NCI-H128 (cell line): ENCODE data around the gene OR4D10.
"Not testable (repeated sequence)": the region's sequence is repeated elsewhere in the genome, so short reads cannot be mapped to it uniquely, and the experiment has no call there.

ENCODE experiments used
- DNase-seq: peaks from one replicate; lab custom pipeline; 2025; ENCODE audit not compliant: unreplicated experiment; lab: John Stamatoyannopoulos, UW

The OR4D10 gene

GRCh38 chr11:59473015-59473414 is at the start of gene OR4D10:
Gene OR4D10 (plus strand): TSS chr11:59473315. CDS start chr11:59477430, 4,115 bp downstream.
- no peak for DNase-seq

DNA sequence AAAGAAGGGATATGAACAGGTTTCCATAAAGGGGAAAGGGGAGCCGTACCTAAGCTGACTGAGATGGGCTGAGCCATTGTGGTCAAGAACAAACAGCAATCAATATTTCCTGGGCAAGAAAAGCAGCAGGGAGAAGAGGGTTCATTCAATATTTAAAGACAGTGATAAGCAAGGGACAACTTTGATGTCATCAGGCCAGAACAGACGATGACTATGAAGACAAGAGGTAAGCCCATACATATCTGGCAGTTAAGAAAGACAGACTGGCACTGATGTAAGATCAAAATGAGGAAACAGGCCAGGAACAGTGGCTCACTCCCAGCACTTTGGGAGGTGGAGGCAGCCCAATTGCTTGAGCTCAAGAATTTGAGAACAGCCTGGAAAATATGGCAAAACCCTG is 49.3 kb upstream of the OR4D10 start:
- DNase-seq = no peak

DNA sequence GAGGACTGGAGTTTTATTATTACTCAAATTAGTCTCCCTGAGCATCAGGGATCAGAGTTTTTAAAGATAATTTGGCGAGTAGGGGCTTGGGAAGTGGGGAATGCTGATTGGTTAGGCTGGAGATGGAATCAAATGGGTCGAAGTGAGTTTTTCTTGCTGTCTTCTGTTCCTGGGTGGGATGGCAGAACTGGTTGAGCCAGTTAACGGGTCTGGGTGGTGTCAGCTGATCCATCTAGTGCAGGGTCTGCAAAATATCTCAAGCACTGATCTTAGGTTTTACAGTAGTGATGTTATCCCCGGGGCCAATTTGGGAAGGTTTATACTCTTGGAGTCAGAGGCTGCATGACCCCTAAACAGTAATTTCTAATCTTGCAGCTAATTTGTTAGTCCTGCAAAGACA is 48.0 kb upstream of the OR4D10 start:
- DNase-seq = no peak

GRCh38 chr11:59426361-59427067 is 46.6 kb upstream of the OR4D10 start, which contains the start of gene OR5A2:
Gene OR5A2 (minus strand): TSS chr11:59426413. CDS start chr11:59422953, 3,460 bp downstream.
- no peak for DNase-seq

DNA sequence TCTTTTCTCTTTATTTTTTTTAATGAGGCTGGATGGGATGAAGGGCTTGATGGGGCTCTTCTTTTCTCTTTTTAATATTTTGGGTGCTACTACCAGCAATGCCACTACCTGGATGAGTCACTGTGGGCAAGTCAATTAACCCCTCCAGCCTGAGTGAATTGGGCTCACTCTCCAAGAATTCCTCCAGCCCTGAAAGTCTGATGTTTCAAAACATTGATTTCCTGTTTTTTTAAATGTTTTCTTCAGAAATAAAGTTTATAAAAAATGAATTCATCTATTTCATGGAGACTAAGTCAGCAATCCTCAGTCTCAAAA is 46.1 kb upstream of the OR4D10 start:
- no peak for DNase-seq

DNA sequence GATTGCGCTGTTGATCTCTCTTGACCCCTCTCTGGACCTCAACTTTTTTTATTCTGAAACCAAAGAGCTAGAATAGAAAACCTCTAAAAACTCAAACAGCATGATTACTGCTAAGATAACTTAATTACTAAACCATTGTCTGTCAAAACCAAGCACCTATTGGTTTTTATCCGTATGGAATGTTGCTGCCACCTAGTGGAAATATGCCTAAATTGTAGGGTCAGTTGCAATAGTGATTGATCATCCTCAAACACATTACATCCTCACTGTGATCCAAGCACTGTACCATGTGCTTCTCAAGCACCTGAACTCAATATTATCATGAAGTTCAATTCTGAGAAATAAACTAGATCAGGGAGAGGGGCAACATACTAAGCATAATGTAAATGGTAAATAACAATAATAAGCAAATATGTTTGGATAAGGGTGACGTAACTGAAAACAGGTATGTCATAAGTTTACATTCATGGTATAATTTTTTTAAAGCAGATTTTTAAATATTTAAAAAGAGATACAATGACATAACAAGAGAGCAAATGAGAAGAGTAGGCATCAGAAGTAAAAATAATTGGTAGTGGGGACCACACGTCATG is 43.1 kb upstream of the OR4D10 start:
- no peak for DNase-seq

DNA sequence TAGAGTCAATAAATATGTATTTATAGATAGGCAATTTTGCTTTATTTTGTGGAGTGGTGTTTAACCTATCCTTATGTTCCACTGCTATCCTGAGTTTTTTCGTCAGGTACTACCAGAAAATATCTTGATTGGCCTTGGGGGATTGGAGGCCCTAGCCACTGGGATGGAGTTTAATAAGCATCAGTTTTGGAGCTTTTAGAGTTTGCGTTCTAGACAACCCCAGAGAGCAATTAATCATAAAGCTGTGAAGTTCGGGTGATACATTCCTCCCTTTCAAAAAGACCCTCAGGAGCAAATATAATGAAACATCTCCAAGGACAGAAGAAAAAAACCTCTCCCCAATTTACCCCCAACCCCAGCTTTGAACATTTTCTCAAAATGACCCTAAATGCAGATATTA is 36.9 kb upstream of the OR4D10 start, which contains the start of gene OR5A1:
TSS of gene OR5A1 (plus strand) at position 301 of the 400 bp plus-strand sequence. CDS start 6,700 bp downstream, outside the sequence.
- no peak for DNase-seq

- no peak for DNase-seq
Measured at GRCh38 chr11:59437770-59438169, 35.3 kb upstream of the OR4D10 start.

DNA sequence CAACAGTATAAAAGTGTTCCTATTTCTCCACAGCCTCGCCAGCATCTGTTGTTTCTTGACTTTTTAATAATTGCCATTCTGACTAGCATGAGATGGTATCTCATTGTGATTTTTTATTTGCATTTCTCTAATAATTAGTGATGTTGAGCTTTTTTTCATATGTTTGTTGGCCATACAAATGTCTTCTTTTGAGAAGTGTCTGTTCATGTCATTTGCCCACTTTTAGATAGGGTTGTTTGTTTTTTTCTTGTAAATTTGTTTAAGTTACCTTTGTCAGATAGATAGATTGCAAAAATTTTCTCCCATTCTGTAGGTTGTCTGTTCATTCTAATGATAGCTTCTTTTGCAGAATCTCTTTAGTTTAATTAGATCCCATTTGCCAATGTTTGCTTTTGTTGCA is 27.5 kb upstream of the OR4D10 start:
- not testable (repeated sequence) for DNase-seq

GRCh38 chr11:59448484-59448883 is 24.6 kb upstream of the OR4D10 start:
- DNase-seq = no peak

- no peak for DNase-seq
Measured at GRCh38 chr11:59456661-59457060, 16.5 kb upstream of the OR4D10 start, which contains the start of gene OR4D6. Gene OR4D6 (plus strand): TSS chr11:59456961. CDS start chr11:59456961, 0 bp downstream.

DNA sequence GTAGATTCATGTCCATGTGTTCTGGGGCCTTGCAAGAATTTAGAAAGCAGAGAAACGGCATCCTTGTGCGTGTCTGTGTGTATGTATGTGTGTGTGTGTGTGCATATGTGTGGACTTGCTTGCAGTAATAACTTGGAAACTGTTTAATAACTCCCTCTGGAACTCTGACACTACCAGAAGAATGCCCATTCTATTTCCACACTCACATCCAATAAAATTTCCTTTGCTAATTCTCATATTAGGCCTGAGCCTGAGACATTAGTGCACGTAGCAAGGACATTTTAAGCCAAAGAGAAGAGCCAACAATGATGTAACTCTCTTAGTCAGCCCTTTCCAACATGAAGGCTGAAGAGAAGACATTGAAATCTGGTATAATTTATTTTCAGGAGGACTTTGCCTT is 13.2 kb upstream of the OR4D10 start:
- DNase-seq = no peak

- no peak for DNase-seq
Measured at GRCh38 chr11:59463190-59463641, 9.9 kb upstream of the OR4D10 start.

- DNase-seq = no peak
Measured at GRCh38 chr11:59475176-59475575, 2.1 kb downstream of the OR4D10 start.

GRCh38 chr11:59479906-59480305 is 6.8 kb downstream of the OR4D10 start:
- DNase-seq = no peak

- DNase-seq = no peak
Measured at GRCh38 chr11:59480359-59480758, 7.2 kb downstream of the OR4D10 start.

DNA sequence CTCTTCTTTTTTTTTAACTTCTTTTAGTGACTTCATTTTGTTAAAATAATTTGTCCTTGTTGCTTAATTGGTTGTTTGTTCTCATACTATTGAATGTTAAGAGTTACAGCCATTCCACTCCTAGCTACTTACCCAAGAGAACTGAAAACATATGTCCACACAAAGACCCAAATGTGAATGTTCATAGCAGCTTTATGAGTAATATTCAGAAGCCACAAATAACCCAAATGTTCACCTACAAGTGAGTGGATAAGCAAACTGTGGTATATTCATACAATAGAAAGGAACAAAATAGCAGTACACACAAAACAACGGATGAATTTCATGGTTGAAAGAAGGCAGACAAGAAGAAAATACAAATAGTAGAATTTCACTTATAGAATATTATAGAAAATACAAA is 28.8 kb downstream of the OR4D10 start:
- no peak for DNase-seq

DNA sequence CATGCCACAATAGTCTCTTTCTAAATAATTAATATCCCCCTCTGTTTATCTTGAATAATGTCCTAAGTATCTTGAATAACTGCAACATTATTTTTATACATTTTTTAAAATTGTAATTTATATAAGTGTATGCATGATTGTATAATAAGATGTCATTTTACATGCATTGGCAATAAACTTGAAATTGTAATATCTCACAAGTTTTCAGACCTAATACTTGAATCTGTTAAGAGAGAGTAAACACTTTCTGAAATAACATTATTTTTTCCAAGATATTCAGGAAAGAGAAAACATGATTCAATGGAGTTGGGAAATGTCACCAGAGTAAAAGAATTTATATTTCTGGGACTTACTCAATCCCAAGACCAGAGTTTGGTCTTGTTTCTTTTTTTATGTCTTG is 30.2 kb downstream of the OR4D10 start, which contains the start of gene OR4D11:
TSS of gene OR4D11 (plus strand) at position 301 of the 400 bp plus-strand sequence. CDS start at position 301, 0 bp downstream.
- no peak for DNase-seq

DNA sequence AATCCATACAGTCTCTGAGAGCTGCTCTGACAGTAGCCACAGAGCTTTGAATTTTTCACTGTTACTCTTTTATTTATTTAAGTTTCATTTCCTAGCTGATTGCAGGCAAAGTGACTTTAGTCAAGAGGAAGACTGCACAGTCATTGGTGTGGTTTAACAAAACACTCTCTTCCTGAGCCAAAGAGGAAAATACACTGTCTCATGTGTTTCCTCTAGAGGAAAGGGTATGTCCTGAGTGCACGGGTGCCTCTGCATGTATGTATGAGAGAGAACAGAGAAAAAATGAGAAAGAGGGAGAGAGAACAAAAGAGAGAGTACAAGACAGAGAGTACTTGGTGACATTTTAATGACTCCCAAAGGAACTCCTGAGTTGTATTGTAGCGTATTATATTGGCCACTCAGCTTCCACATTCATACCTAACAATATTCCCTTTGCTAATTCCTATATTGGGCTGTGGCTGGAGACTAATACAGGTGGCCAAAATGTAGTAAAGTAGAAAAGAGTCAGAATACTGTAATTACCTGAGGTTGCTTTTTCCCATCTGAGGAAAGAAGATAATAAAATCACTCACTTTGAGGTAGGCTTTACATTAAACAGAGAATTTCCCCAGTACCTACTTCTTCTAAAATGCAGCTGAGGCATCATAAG is 38.0 kb downstream of the OR4D10 start, which contains the start of gene OR4D9:
TSS of gene OR4D9 (plus strand) at position 599 of the 649 bp plus-strand sequence. CDS start 3,374 bp downstream, outside the sequence.
- no peak for DNase-seq

DNA sequence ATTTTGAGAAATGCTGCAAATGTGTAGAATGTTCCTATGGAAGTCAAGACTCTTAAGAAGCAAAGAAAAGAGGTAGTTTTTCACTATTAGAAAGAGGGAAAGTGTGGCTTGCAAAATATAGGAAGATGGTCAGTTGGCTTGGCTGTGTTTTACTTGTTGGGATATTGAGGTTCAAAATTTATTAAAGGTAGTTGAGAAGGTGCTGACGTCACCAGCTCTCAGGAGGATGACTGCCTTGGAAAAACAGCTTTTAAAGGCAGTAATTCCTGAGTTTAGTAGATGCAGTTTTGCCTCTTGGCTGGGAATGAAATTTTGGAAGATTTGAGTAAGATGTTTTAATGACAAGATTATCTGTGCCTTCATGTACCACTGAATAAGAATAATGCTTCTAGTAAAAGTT is 38.6 kb downstream of the OR4D10 start:
- DNase-seq = no peak

- not testable (repeated sequence) for DNase-seq
Measured at GRCh38 chr11:59520139-59520538, 47.0 kb downstream of the OR4D10 start.

GRCh38 chr11:59520741-59521140 is 47.6 kb downstream of the OR4D10 start:
- no peak for DNase-seq
